Thoracic aorta (tissue), 2 donors: ENCODE results near the gene MGAT5. TPM values are rescaled to one million over a fixed set of nuclear protein-coding genes. Genes with fewer than 3 reads are reported as not detected.

ENCODE experiments used
- ATAC-seq: fragments of 150-250 bp; one replicate; pipeline ENCODE4 v1.8.0; 2017; ENCODE audit warnings: low read depth; ENCODE audit not compliant: insufficient number of reproducible peaks, low FRiP score
- DNase-seq: peaks from one replicate; pipeline ENCODE4 v3.0.0-alpha.2; 2020; ENCODE audit warnings: low spot score
- H3K27ac ChIP-seq, 2 donors: fragments of 200-600 bp; sonication (generic); 1 replicate in 1 of 2; 2 replicates in 1 of 2; pipeline ENCODE4 v1.5.1; 2016; ENCODE audit warnings: mild to moderate bottlenecking in 2 of 2, moderate library complexity in 2 of 2
- H3K27me3 ChIP-seq: fragments of 200-600 bp; sonication (generic); replicated peaks from 2 replicates; pipeline ENCODE4 v1.6.0; 2016; ENCODE audit warnings: mild to moderate bottlenecking; ENCODE audit not compliant: insufficient read depth
- H3K36me3 ChIP-seq: fragments of 200-600 bp; sonication (generic); one replicate; pipeline ENCODE4 v1.5.1; 2016
- H3K4me1 ChIP-seq, 2 donors: fragments of 200-600 bp; sonication (generic); 1 replicate in 1 of 2; 2 replicates in 1 of 2; pipeline versions ENCODE4 v1.5.1 to v1.6.0; 2016; ENCODE audit warnings: low read depth in 2 of 2, mild to moderate bottlenecking in 1 of 2; ENCODE audit not compliant: control insufficient read depth in 1 of 2
- H3K4me3 ChIP-seq: fragments of 200-600 bp; sonication (generic); 2 replicates; pipeline ENCODE4 v1.5.1; 2016; ENCODE audit warnings: mild to moderate bottlenecking
- H3K9me3 ChIP-seq: fragments of 200-600 bp; sonication (generic); 2 replicates; pipeline ENCODE4 v1.5.1; 2016
- CTCF ChIP-seq: fragments of 200-600 bp; sonication (generic); IDR thresholded peaks from one replicate; pipeline ENCODE4 v1.5.1; 2019; ENCODE audit warnings: antibody characterized with exemption
- total RNA-seq, 2 donors: library from RNA; depleted of rRNA; stranded (reverse); fragments of >200 nt; gene quantifications; one replicate each; pipeline versions ENCODE4 v1.1.0 to v1.2.3, GENCODE V29; 2016

MGAT5 gene
- total RNA-seq, 2 donors from 2014 or later, result 43.9 to 95.3 TPM

DNA sequence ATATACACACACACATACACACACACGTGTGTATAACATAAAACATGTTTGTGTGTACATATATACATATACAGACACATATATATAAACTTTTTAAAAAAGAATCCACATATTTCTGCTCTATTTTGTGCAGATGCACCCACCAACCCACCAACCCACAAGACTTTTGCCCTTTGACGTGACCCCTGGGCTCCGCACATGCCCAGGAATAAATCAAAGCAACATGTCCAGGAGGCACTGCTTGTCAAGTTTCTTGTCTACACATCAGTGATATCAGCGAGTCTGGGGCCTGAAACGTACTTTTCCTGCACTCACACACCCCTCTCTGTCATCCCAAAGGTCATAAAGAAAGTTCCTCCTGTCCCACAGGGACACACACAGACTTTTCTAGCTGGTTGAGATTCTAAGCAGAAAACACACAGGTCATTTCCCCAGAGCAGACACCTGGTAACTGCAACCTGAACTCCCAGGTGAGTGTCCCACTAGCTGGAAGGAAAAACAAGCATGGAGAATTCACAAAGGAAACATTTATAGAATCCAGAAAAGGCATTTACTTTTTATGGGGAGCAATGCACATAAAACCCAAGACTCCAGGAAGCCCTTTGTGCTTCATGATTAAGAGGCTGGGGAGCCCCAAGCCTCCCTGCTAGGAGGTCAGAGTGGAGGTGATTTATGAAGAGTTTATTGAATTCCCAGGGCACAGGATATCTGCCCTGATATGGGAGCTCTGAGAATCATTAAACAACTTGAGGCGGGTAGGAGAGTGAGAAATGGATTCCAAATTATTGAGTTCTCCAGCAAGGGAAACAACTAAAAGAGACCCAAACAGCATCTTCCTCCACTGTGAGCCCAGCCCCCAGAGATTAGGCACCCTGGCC is 211.6 kb downstream of the MGAT5 start:
- Histone ChIP-seq H3K27ac (no peak overlapping the region), H3K4me1 (no peaks in the 10 kb centered on the region), H3K4me3 (no peak overlapping the region), H3K36me3 (no peaks in the 10 kb centered on the region), H3K27me3 (no peaks in the 10 kb centered on the region), H3K9me3 (no peaks in the 10 kb centered on the region)
- DNase-seq (no peak), ATAC-seq (no peak)
- no peak for TF ChIP-seq CTCF

- DNase-seq (no peak), ATAC-seq (no peak)
- Histone ChIP-seq H3K27ac (no peak overlapping the region), H3K4me1 (no peaks in the 10 kb centered on the region), H3K36me3 (no peaks in the 10 kb centered on the region), H3K27me3 (no peaks in the 10 kb centered on the region), H3K4me3 (no peak overlapping the region), H3K9me3 (no peaks in the 10 kb centered on the region)
- TF ChIP-seq CTCF, result no peak
Measured at GRCh38 chr2:134466141-134466540, 212.3 kb downstream of the MGAT5 start.

- no peak for DNase-seq
Measured at GRCh38 chr2:134468164-134468563, 214.3 kb downstream of the MGAT5 start.

DNA sequence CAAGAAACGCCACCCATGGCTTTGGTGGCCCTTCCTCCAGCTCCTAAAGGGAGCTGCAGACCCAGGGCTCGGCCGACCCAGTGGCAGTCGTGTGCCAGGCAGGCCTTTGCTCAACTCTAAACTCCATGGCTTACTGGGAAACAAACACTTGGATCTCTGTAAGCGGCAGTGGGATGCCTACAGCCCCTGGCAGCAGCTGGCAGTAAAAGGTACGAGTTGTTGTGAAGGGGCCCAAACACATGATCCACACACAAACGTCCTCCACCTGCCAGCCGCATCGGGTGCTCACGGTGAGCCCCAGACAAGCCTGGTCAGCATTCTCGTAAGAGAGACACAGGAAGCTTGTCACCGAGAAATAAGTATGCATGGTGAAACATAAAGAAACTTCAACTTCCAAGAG is 214.9 kb downstream of the MGAT5 start:
- Histone ChIP-seq H3K36me3 (no peaks in the 10 kb centered on the region), H3K27ac (no peak overlapping the region), H3K4me3 (no peak overlapping the region), H3K9me3 (no peaks in the 10 kb centered on the region), H3K4me1 (no peaks in the 10 kb centered on the region), H3K27me3 (no peaks in the 10 kb centered on the region)
- no peak for DNase-seq
- TF ChIP-seq CTCF, result no peak
- no peak for ATAC-seq

More at GRCh38 chr2:134468164-134468563, 214.3 kb downstream of the MGAT5 start:
- no peak for ATAC-seq
- Histone ChIP-seq H3K27me3 (no peaks in the 10 kb centered on the region), H3K4me3 (no peak overlapping the region), H3K4me1 (no peaks in the 10 kb centered on the region), H3K36me3 (no peaks in the 10 kb centered on the region), H3K27ac (no peak overlapping the region), H3K9me3 (no peaks in the 10 kb centered on the region)
- no peak for TF ChIP-seq CTCF

DNA sequence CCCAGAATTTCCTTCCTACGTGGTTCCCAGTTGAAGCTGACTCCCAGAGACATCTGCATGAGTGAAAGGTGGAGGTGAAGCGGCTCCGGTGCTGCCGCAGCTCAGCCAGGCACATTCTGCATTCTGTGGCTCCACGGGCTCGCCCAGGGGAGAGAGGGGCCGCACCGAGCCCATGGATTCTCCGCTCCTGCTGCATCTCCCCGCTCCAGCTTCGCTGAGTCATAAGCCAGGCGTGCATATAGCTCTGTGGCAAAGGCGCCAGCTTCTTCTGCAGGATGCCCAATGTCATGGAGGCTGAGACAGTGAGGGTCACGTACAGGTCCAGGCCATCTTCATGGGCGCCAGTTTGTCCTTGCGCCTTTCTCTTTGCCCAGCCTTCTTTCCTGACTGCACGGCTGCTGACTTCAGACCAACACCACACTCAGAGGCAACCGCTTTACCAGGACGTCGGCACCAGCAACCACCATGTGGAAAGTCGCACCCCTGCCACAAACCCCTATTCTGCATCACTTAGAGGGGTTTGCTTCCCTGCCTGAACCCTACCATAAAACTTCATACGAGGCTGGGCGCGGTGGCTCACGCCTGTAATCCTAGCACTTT is 215.7 kb downstream of the MGAT5 start:
- no peaks in the 10 kb centered on the region for H3K4me1 ChIP-seq
- no peak overlapping the region for H3K27ac ChIP-seq
- TF ChIP-seq CTCF, result no peak
- no peak for ATAC-seq
- no peaks in the 10 kb centered on the region for H3K27me3 ChIP-seq
- no peaks in the 10 kb centered on the region for H3K36me3 ChIP-seq
- no peak overlapping the region for H3K4me3 ChIP-seq
- no peaks in the 10 kb centered on the region for H3K9me3 ChIP-seq
- no peak for DNase-seq
